Omental fat pad (tissue), 4 donors: ENCODE measurements around the gene NFIX. TPM values are rescaled to one million over a fixed set of nuclear protein-coding genes. Genes with fewer than 3 reads are reported as not detected.

ENCODE experiments used
- ATAC-seq: fragments of 150-250 bp; one replicate; pipeline ENCODE4 v1.9.1; 2016; ENCODE audit warnings: mild to moderate bottlenecking, moderate library complexity; ENCODE audit not compliant: low FRiP score
- DNase-seq: peaks from one replicate; pipeline ENCODE4 v3.0.0-alpha.2; 2019; ENCODE audit warnings: low spot score
- total RNA-seq, 4 donors: library from RNA; depleted of rRNA; stranded (reverse); fragments of >200 nt; gene quantifications; one replicate each; pipeline ENCODE4 v1.1.0, GENCODE V29; 2016
- TF ChIP-seq, protein P1 (sequence below), 3 donors: fragments of 450-650 bp; IDR thresholded peaks; one replicate each; pipeline ENCODE4 v1.5.1; 2016 to 2017; ENCODE audit warnings: antibody characterized with exemption in 3 of 3, mild to moderate bottlenecking in 3 of 3, moderate library complexity in 2 of 3

Gene NFIX
- total RNA-seq, 4 donors from 2014 or later = 39.5 to 53.1 (median 43.0) TPM

DNA sequence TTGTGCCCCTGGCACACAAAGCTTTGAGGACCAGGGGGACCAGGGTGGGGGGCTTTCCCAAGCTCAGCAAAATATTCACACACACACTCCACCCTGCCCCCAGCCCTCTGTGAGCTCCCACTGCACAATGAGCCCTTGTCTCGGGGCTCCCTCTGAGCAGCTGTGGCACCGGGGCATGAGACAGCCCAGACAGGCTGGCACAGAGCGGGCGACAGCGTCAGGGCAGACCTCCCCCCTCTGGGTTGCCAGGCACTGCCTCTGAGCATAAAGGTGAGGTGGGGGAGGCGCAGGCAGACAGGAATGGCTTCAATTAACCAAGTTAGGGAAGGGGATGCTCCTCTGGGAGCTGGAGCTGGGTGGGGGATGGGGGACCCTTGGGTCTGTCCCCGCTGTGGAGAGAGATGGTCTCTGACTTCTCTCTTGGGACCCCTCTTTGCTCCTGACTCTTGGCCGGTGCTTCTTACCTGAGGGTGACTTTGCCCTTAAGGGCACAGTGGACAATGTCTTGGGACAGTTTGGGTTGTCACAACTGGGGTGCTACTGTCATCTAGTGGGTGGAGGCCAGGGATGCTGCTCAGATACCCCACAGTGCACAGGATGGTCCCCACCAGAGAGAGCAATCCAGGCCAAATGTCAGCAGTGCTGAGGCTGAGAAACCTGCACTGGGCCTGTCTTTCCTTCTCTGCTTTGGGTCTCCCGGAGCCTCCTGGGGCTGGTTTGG lies 77.1 kb downstream of the NFIX start:
- DNase-seq = no peak
- ATAC-seq = no peak
- TF ChIP-seq, protein P1, sequence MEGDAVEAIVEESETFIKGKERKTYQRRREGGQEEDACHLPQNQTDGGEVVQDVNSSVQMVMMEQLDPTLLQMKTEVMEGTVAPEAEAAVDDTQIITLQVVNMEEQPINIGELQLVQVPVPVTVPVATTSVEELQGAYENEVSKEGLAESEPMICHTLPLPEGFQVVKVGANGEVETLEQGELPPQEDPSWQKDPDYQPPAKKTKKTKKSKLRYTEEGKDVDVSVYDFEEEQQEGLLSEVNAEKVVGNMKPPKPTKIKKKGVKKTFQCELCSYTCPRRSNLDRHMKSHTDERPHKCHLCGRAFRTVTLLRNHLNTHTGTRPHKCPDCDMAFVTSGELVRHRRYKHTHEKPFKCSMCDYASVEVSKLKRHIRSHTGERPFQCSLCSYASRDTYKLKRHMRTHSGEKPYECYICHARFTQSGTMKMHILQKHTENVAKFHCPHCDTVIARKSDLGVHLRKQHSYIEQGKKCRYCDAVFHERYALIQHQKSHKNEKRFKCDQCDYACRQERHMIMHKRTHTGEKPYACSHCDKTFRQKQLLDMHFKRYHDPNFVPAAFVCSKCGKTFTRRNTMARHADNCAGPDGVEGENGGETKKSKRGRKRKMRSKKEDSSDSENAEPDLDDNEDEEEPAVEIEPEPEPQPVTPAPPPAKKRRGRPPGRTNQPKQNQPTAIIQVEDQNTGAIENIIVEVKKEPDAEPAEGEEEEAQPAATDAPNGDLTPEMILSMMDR (IDR thresholded peaks at IDR 0.05) = no peak

DNA sequence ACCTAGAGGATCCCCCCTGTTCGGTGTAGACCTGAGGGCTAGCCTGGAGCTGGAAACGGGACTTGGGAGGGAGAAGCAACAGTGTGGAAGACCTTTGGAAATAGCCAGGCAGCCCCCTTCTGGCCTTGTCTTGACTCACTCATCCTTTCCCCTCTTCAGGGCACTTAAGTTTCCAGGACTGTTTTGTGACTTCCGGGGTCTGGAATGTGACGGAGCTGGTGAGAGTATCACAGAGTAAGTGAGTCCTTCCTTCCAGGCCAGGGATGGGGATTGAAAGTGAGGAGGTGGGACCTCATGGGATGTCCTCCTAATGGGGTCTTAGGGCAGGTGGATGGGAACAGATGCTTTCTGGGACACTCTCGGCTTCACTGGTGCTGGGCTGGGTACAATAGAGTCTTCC lies 78.0 kb downstream of the NFIX start:
- DNase-seq = no peak
- no peak for ATAC-seq
- TF ChIP-seq, protein P1 (IDR thresholded peaks at IDR 0.05) = no peak

DNA sequence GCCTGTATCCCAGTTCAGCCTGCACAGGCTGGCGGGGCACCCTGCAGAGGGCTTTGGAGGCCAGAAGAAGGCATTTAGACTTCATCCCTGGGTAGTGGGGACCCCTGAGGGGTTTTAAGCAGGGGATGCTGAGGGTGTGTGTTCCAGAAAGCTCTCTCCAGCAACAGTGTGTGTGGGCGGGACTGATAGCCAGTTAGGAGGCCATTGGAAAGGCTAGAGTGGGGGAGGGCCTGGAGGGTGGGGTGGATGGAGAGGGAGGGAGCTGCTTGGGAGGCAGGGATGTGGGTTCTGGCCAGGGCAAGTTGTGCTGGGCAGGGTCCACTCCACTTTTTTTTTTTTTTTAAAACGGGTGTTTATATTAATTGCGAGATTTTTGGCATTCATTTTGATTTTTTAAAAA lies 79.1 kb downstream of the NFIX start:
- DNase-seq (no peak), ATAC-seq (no peak)
- TF ChIP-seq, protein P1 (IDR thresholded peaks at IDR 0.05) = no peak

DNA sequence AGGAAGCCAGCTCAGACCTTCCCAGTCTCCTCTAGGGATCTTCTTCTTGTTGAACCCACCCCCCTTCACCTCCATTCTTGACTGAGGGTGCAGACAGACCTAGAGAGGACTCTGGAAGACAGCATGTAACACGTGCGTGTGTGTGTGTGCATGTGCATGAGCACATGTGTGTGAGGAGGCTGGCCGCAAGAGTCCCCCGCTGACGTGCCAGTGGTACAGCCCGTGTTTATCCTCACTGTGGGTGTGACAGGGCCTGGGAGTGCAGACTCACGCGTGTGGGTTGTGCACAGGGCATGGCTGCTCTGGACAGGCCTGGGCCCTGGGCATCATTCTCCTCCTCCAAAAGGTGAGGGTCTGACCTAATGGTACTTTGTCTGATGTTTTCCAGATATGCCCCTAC lies 81.0 kb downstream of the NFIX start:
- no peak for DNase-seq
- TF ChIP-seq, protein P1 (IDR thresholded peaks at IDR 0.05) = no peak
- ATAC-seq = no peak

DNA sequence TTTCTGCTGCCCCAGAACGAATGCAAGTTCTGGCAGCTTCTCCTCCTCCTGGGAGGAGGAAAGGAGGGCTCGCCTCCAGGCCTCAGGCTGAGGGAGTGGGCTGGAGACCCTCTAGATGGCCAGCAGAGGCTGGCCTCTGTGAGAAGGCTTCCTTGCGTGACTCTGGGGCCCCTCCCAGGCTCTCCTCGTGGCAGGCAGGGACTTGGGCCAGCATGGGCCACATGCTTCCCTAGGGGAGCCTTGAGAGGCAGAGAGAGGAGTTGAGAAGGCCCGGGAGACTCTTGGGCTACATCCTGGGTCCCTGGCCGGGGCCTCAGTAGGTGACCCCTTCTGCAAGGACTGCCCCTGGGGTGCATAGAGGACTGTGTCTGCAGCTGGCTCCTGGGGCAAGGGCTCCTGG lies 81.5 kb downstream of the NFIX start:
- DNase-seq (no peak), ATAC-seq (no peak)
- TF ChIP-seq, protein P1 (IDR thresholded peaks at IDR 0.05) = no peak

DNA sequence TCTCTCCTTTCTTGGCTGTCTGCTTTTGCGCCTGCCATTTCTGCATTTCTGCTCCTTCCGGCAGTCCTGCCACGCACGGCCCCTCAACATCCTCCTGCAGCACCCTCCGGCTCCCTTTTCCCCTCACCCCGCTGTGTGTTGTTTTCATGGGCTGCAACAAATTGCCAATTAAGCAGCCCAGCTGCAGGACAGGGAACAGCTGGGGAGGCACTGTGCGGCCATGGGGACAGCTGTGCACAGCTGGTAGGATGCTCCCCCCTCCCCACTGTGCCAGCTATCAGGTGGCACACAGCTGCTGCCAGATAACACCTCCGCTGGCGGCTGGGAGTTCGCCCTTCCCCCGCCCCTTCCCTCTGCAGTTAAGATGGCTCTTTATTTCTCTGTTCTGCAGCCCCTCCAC lies 82.0 kb downstream of the NFIX start:
- DNase-seq = no peak
- TF ChIP-seq, protein P1 (IDR thresholded peaks at IDR 0.05) = no peak
- ATAC-seq = no peak

DNA sequence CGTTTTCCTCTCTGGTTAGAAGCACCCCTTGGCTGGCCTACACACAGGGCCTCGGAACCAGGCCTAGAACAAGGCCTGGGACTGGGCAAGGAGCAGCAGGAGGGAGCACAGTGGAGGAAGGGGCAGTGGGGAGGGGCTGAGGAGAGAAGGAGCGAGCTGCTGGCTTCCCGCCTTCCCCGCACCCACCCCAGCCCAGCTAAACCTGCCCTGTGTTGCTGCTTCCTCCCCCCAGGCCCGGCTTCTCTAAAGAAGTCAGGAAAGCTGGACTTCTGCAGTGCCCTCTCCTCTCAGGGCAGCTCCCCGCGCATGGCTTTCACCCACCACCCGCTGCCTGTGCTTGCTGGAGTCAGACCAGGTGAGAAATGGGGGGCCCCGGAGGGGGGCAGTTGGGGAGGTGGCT lies 83.1 kb downstream of the NFIX start:
- no peak for DNase-seq
- TF ChIP-seq, protein P1 (IDR thresholded peaks at IDR 0.05) = no peak
- no peak for ATAC-seq
